ENCODE results near the gene MBTPS1. TPM values are rescaled to one million over a fixed set of nuclear protein-coding genes. Genes with fewer than 3 reads are reported as not detected.

The MBTPS1 gene
- total and polyA plus RNA-seq, 10 of the 15 experiments (the other 5 are each of a cell fraction or from before 2014, with no cell fraction given) = 1.3 to 43.9 (median 35.2) TPM

- no peaks in the 10 kb centered on the region for H4K20me1 ChIP-seq (ENCODE audit: control insufficient read depth, insufficient read depth)
- POLR2A ChIA-PET = interaction anchor here (1.1 kb wide), 1 partner anchor 26 kb away, joined by 3 read pairs; no protein-coding TSS in a partner anchor
- DNase-seq (ENCODE audit: low read depth, low spot score) (no peak), ATAC-seq (no peak), FAIRE-seq (no peak)
- CTCF ChIA-PET = interaction anchor here (0.8 to 0.9 kb wide), 3 partner anchors 8 to 108 kb away, joined by 3 to 6 read pairs (median 3); no protein-coding TSS in a partner anchor
- H3K79me2 ChIP-seq (ENCODE audit: control insufficient read depth, insufficient read depth, low read length) = no peaks in the 10 kb centered on the region
- H3K9ac ChIP-seq (ENCODE audit: control insufficient read depth, insufficient read depth, low read length) = no peak overlapping the region
- SMC1A ChIA-PET (ENCODE audit: uncharacterized antibody, unreplicated experiment) = interaction anchor here (1.0 to 1.3 kb wide), 3 partner anchors 8 to 58 kb away, joined by 3 read pairs; no protein-coding TSS in a partner anchor
- no peak overlapping the region for H3K27ac ChIP-seq (ENCODE audit: control insufficient read depth, insufficient read depth)
- H3K27me3 ChIP-seq (replicated peaks in 1 of 2; ENCODE audit: control insufficient read depth in 2 of 2, insufficient read depth in 2 of 2, low read length in 1 of 2) = no peaks in the 10 kb centered on the region
- no peaks in the 10 kb centered on the region for H3K4me1 ChIP-seq (ENCODE audit: control insufficient read depth, insufficient read depth, low read length)
- no peak overlapping the region for H3K4me2 ChIP-seq (ENCODE audit: control insufficient read depth, insufficient read depth)
- WGBS (ENCODE audit: insufficient coverage, insufficient replicate concordance, low lambda C conversion rate, missing lambda C conversion rate) = 94% methylated on average over 6 of the region's 6 CpGs
- no TSS peak for BruUV-seq (replicated peaks)
- no peak overlapping the region for H3K4me3 ChIP-seq
- intact Hi-C loops (cut with micrococcal nuclease; ENCODE audit: unreplicated experiment) (loop anchor here (5.0 kb wide), 1 partner anchor 408 kb away; no protein-coding TSS in a partner anchor), in situ Hi-C loops (cut with MboI) (no loop called here)
- RAD21 ChIA-PET (ENCODE audit: unreplicated experiment) = no interaction called here
- no peak overlapping the region for H2AFZ ChIP-seq (ENCODE audit: control insufficient read depth, low read depth, low read length)
- H3K9me3 ChIP-seq (replicated peaks; ENCODE audit: control insufficient read depth, insufficient read depth, low read length) = no peaks in the 10 kb centered on the region
- TF ChIP-seq HSF1 (IDR thresholded peaks at IDR 0.05; ENCODE audit: low read depth, low read length) (no peak), SRF (IDR thresholded peaks at IDR 0.05; ENCODE audit: low read depth in 2 of 2, low read length in 2 of 2) (no peak), E2F8 (IDR thresholded peaks at IDR 0.05; ENCODE audit: low read depth, partially characterized antibody) (no peak), POU2F2 (IDR thresholded peaks at IDR 0.05; ENCODE audit: borderline replicate concordance, low read depth, low read length) (no peak), BACH1 (IDR thresholded peaks at IDR 0.05; ENCODE audit: borderline replicate concordance) (no peak), ZNF24 (IDR thresholded peaks at IDR 0.05) (no peak), POLR2A (IDR thresholded peaks at IDR 0.05; ENCODE audit: low read depth, low read length) (no peak), IRF4 (IDR thresholded peaks at IDR 0.05; ENCODE audit: low read depth, low read length) (no peak), USF1 (IDR thresholded peaks at IDR 0.05; ENCODE audit: borderline replicate concordance, extremely low read length, insufficient read depth, low read depth, low read length) (no peak), RELA (IDR thresholded peaks at IDR 0.05; ENCODE audit: borderline replicate concordance, partially characterized antibody) (no peak), E4F1 (IDR thresholded peaks at IDR 0.05; ENCODE audit: borderline replicate concordance, partially characterized antibody) (no peak), TCF3 (IDR thresholded peaks at IDR 0.05; ENCODE audit: borderline replicate concordance, insufficient read depth, low read depth, low read length) (no peak), HDGF (IDR thresholded peaks at IDR 0.05) (no peak)
- peaks cover 13 to 32% of the 10 kb centered on the region in 2 experiments for H3K36me3 ChIP-seq (ENCODE audit: control insufficient read depth in 2 of 2, insufficient read depth in 2 of 2, low read length in 1 of 2)
Measured at GRCh38 chr16:84079664-84080063, 37.1 kb downstream of the MBTPS1 start.

Data from GM12878 (cell line).